Upper lobe of right lung (tissue), 1 donor: ENCODE results near the gene C16orf82. TPM values are rescaled to one million over a fixed set of nuclear protein-coding genes. Genes with fewer than 3 reads are reported as not detected.
A peak's percentile ranks its signal among the peaks of the same experiment; 100 is the strongest.
"Not testable (repeated sequence)": the region's sequence is repeated elsewhere in the genome, so short reads cannot be mapped to it uniquely, and the experiment has no call there.

ENCODE experiments used
- ATAC-seq: fragments of 200-7000 bp; cut with Tn5 transposase; one replicate; pipeline ENCODE4 v1.9.1; 2020; ENCODE audit warnings: mild to moderate bottlenecking, moderate library complexity
- DNase-seq: peaks from one replicate; pipeline ENCODE4 v3.0.0-alpha.2; 2020
- H3K27ac ChIP-seq: fragments of 200-600 bp; one replicate; pipeline ENCODE4 v1.8.0; 2022
- H3K27me3 ChIP-seq: fragments of 200-600 bp; one replicate; pipeline ENCODE4 v1.8.0; 2022; ENCODE audit warnings: mild to moderate bottlenecking
- H3K36me3 ChIP-seq: fragments of 200-600 bp; one replicate; pipeline ENCODE4 v1.8.0; 2022
- H3K4me1 ChIP-seq: fragments of 200-600 bp; one replicate; pipeline ENCODE4 v1.8.0; 2022
- H3K4me3 ChIP-seq: fragments of 200-600 bp; one replicate; pipeline ENCODE4 v1.8.0; 2022; ENCODE audit warnings: mild to moderate bottlenecking
- H3K9me3 ChIP-seq: fragments of 200-600 bp; one replicate; pipeline ENCODE4 v1.8.0; 2022
- intact Hi-C: fragments of 100-400 bp; cut with DNase I; formaldehyde crosslinking; loops from one replicate; pipeline ENCODE4 v1.11.0; 2022
- total RNA-seq: library from RNA; stranded (reverse); fragmentation: NEBNext Ultra II Directional; extraction: Animal tissue kit (Norgen Biotek cat#: 25700); gene quantifications from one replicate; pipeline ENCODE4 v1.2.1, GENCODE V29; 2021
- TF ChIP-seq, protein P1 (sequence below): fragments of 200-600 bp; IDR thresholded peaks from one replicate; pipeline ENCODE4 v1.8.0; 2022; ENCODE audit warnings: antibody characterized with exemption
- donor health status: DM: no; HTN: yes; CAD: no; lungs with severe emphysema.

The C16orf82 gene
- total RNA-seq, 1 donor from 2014 or later: not detected

DNA sequence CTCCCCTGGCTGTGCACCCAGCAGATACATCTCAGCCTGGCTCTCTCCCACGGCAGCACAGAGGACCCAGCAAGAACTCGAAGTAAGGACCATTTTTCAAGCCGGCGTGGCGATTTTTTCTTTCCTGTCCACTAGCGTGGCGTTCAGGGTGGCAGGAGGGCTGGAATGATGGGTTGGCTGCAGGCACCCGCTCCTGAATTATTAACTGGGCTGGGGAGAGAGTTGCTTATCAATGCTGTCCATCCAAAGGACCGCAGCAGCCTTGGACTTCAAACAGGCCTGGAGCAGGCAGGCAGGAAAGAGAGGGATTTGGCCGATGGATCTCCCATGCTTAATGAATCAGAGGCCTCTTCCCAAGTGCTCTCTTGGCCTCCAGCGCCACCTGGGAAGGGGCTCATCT, 7.0 kb downstream of the C16orf82 start:
- intact Hi-C loops: no loop called here
- H3K36me3 ChIP-seq: no peaks in the 10 kb centered on the region
- H3K4me1 ChIP-seq: no peaks in the 10 kb centered on the region
- TF ChIP-seq, protein P1, sequence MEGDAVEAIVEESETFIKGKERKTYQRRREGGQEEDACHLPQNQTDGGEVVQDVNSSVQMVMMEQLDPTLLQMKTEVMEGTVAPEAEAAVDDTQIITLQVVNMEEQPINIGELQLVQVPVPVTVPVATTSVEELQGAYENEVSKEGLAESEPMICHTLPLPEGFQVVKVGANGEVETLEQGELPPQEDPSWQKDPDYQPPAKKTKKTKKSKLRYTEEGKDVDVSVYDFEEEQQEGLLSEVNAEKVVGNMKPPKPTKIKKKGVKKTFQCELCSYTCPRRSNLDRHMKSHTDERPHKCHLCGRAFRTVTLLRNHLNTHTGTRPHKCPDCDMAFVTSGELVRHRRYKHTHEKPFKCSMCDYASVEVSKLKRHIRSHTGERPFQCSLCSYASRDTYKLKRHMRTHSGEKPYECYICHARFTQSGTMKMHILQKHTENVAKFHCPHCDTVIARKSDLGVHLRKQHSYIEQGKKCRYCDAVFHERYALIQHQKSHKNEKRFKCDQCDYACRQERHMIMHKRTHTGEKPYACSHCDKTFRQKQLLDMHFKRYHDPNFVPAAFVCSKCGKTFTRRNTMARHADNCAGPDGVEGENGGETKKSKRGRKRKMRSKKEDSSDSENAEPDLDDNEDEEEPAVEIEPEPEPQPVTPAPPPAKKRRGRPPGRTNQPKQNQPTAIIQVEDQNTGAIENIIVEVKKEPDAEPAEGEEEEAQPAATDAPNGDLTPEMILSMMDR: no peak
- ATAC-seq (no peak), DNase-seq (no peak)
- no peaks in the 10 kb centered on the region for H3K27me3 ChIP-seq
- no peak overlapping the region for H3K27ac ChIP-seq
- H3K9me3 ChIP-seq: no peaks in the 10 kb centered on the region
- no peak overlapping the region for H3K4me3 ChIP-seq

DNA sequence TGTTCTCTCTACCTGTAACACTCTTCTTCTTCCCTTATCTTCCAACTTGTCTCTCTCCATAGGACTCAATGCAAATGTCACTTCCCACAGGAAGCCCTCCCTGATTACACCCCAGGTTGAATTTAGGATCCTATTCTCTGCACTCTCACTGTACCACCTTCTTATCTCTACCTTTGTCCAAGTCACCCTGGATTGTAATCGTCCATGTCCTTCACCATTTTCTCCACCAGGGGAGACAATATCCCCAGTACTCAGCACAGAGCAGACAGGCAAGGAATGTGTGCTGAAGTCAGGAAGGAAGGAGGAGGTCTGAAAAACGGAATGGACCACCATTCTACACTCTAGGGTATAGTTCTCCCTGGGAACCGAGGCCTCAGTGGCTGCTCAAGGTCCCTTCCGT, 14.2 kb downstream of the C16orf82 start:
- Histone ChIP-seq H3K4me1 (no peaks in the 10 kb centered on the region), H3K4me3 (no peak overlapping the region), H3K36me3 (no peaks in the 10 kb centered on the region), H3K27ac (no peak overlapping the region), H3K9me3 (no peaks in the 10 kb centered on the region), H3K27me3 (peaks cover 27% of the 10 kb centered on the region)
- DNase-seq (no peak), ATAC-seq (no peak)
- intact Hi-C loops: no loop called here
- TF ChIP-seq, protein P1: peak; percentile 17

DNA sequence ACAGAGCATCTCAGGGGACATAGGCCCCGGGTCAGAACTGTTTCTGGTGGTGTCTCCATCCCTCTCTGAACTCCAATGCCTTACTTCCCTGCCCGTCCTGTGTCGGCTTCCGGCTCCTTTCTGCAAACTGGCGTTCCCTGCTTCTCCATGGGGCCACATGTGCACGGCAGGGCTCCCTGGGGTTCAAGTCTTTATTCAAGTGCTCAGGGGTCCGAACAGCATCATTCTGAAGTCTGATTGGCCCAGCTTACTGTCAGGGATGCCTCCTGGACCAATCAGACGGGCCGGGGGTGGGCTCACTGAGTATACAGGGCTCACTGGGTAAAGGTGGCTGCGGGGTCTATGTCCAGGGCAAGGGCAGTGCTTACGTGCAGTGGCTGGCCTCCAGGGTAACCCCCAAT, 17.1 kb downstream of the C16orf82 start:
- DNase-seq: peak; percentile 35

DNA sequence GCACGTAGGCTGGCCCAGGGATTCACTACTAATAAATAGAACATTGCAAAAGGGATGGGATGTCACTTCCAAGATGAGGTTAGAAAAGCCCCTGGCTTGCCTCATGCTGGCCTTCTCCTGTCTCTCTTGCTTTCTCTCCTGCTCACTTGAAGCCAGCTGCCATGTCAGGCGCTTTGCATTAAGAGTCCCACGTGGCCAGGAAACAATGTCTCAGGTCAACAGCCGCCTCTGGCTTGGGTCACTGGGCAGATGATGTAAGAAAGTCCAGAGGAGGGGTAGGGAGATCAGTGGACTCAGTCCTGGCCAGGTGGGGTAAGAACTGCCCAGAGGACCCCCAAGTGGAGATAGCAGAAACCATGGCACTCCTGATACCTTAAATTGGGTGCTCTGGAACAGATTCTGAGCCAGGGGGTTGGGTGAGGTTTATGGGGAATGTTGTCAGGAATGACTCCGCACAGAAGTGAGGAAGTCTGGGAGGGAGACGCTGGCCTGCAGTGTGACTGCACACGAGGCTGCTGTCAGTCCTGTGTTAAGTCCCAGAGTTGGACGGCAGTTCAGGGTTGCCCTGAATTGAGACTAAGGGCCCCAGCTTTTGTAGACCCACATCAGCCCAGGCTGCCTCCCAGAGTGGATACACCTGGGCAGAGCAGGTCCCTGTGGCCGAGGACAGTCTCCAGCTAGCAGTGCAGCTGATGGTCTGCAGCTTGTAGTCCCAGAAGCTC, 17.7 kb downstream of the C16orf82 start:
- H3K27me3 ChIP-seq: peaks cover 27% of the 10 kb centered on the region
- intact Hi-C loops: no loop called here
- TF ChIP-seq, protein P1: no peak
- H3K4me1 ChIP-seq: no peaks in the 10 kb centered on the region
- DNase-seq (no peak), ATAC-seq (no peak)
- H3K4me3 ChIP-seq: no peak overlapping the region
- H3K9me3 ChIP-seq: no peaks in the 10 kb centered on the region
- H3K27ac ChIP-seq: no peak overlapping the region
- H3K36me3 ChIP-seq: no peaks in the 10 kb centered on the region

More for the DNA sequence above, 17.1 kb downstream of the C16orf82 start:
- Histone ChIP-seq H3K36me3 (no peaks in the 10 kb centered on the region), H3K27ac (no peak overlapping the region), H3K9me3 (no peaks in the 10 kb centered on the region), H3K27me3 (peaks cover 27% of the 10 kb centered on the region), H3K4me3 (no peak overlapping the region), H3K4me1 (no peaks in the 10 kb centered on the region)
- TF ChIP-seq, protein P1: no peak
- intact Hi-C loops: no loop called here
- ATAC-seq: no peak

DNA sequence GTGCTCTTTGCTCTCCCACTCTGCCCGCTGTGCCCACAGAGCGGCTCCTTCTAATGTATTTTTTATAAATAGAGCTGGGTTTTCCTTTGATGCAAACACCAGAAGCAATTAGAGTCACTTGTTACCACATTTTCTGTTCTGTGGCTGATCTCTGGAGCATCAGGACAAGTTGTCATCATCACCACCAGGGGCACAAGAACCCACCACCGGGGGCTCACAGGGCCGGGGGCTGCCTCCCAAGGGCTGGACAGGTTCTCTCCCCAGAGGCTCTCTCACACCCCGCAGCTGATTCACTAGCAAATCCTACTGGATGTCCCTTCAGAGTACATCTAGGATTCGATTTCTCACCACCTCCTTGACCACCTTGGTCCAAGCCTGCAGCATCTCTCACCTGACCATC, 18.5 kb downstream of the C16orf82 start:
- Histone ChIP-seq H3K36me3 (no peaks in the 10 kb centered on the region), H3K27me3 (peaks cover 35% of the 10 kb centered on the region), H3K27ac (no peak overlapping the region), H3K4me1 (no peaks in the 10 kb centered on the region), H3K4me3 (no peak overlapping the region), H3K9me3 (no peaks in the 10 kb centered on the region)
- DNase-seq: no peak
- intact Hi-C loops: no loop called here
- TF ChIP-seq, protein P1: no peak
- no peak for ATAC-seq

DNA sequence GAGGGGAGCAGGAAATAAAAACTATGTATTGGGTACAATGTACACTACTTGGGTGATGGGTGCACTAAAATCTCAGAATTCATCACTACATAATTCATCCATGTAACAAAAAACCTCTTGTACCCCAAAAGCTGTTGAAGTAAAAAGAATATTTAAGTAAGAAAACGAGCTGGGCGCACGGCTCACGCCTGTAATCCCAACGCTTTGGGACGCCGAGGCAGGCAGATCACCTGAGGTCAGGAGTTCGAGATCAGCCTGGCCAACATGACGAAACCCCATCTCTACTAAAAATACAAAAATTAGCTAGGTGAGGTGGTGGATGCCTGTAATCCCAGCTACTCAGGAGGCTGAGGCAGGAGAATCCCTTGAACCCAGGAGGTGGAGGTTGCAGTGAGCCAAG, 19.3 kb downstream of the C16orf82 start:
- H3K27ac ChIP-seq, H3K4me1 ChIP-seq, H3K36me3 ChIP-seq, DNase-seq, H3K4me3 ChIP-seq, H3K9me3 ChIP-seq, ATAC-seq, intact Hi-C loops: not testable (repeated sequence)
- peaks cover 27% of the 10 kb centered on the region for H3K27me3 ChIP-seq
